HG03342 (cell line): ENCODE data around the gene GLDC.

ENCODE experiments used
- ATAC-seq: cut with Tn5 transposase; IDR thresholded peaks from one replicate; pipeline ENCODE4 v1.9.1; 2021; ENCODE audit warnings: mild to moderate bottlenecking, moderate library complexity; ENCODE audit not compliant: unreplicated experiment

Gene GLDC

GRCh38 chr9:6525326-6526045 lies 120.0 kb downstream of the GLDC start:
- ATAC-seq: no peak

- no peak for ATAC-seq
These were observed 123.3 kb downstream of the GLDC start for GRCh38 chr9:6522263-6522662.

GRCh38 chr9:6512085-6512657 lies 133.4 kb downstream of the GLDC start:
- ATAC-seq: no peak

GRCh38 chr9:6506571-6506970 lies 139.0 kb downstream of the GLDC start:
- ATAC-seq: no peak

- no peak for ATAC-seq
These were observed 143.1 kb downstream of the GLDC start for GRCh38 chr9:6502399-6502798.

- ATAC-seq: no peak
These were observed 143.9 kb downstream of the GLDC start for GRCh38 chr9:6501526-6502210.

GRCh38 chr9:6498982-6499381 lies 146.5 kb downstream of the GLDC start:
- ATAC-seq: no peak

- ATAC-seq: no peak
These were observed 150.1 kb downstream of the GLDC start for GRCh38 chr9:6495466-6495865.

GRCh38 chr9:6490863-6491262 lies 154.7 kb downstream of the GLDC start:
- no peak for ATAC-seq

GRCh38 chr9:6489099-6489498 lies 156.4 kb downstream of the GLDC start:
- ATAC-seq: no peak

GRCh38 chr9:6488395-6488794 lies 157.1 kb downstream of the GLDC start:
- no peak for ATAC-seq

GRCh38 chr9:6484210-6484609 lies 161.3 kb downstream of the GLDC start:
- no peak for ATAC-seq
